DOHH2 (cell line): ENCODE results near the gene CHORDC1.
"Not testable (repeated sequence)": the region's sequence is repeated elsewhere in the genome, so short reads cannot be mapped to it uniquely, and the experiment has no call there.

Experiments used
- H3F3A ChIP-seq: fragments of 200-600 bp; sonication (generic), shearing (Covaris generic); 2 replicates; pipeline ENCODE4 v1.6.0; 2016; ENCODE audit warnings: antibody characterized with exemption, mild to moderate bottlenecking; ENCODE audit not compliant: control insufficient read depth, insufficient read depth
- H3K27ac ChIP-seq: fragments of 200-600 bp; sonication (generic); 2 replicates; pipeline ENCODE4 v1.5.1; 2014; ENCODE audit warnings: low read depth, mild to moderate bottlenecking, low read length, moderate library complexity
- H3K27me3 ChIP-seq: fragments of 200-600 bp; sonication (generic); 2 replicates; pipeline ENCODE4 v1.6.1; 2014; ENCODE audit warnings: mild to moderate bottlenecking, low read length, mixed read lengths; ENCODE audit not compliant: control insufficient read depth
- H3K36me3 ChIP-seq: fragments of 200-600 bp; sonication (generic); 2 replicates; pipeline ENCODE4 v1.6.1; 2014; ENCODE audit warnings: mild to moderate bottlenecking, low read length, moderate library complexity, mixed read lengths; ENCODE audit not compliant: control insufficient read depth
- H3K4me1 ChIP-seq: fragments of 200-600 bp; sonication (generic); 2 replicates; pipeline ENCODE4 v1.6.1; 2014; ENCODE audit warnings: mild to moderate bottlenecking, low read length, mixed read lengths; ENCODE audit not compliant: control insufficient read depth
- H3K4me2 ChIP-seq: fragments of 200-600 bp; sonication (generic); 2 replicates; pipeline ENCODE4 v1.6.0; 2014; ENCODE audit warnings: mild to moderate bottlenecking, low read length, moderate library complexity
- H3K4me3 ChIP-seq: fragments of 200-600 bp; sonication (generic); 2 replicates; pipeline ENCODE4 v1.5.1; 2014; ENCODE audit warnings: mild to moderate bottlenecking, low read length, mixed read lengths
- H3K79me2 ChIP-seq: fragments of 200-600 bp; sonication (generic); 2 replicates; pipeline ENCODE4 v1.6.1; 2014; ENCODE audit warnings: mild to moderate bottlenecking, low read length, mixed read lengths; ENCODE audit not compliant: control insufficient read depth
- H3K9me2 ChIP-seq: fragments of 200-600 bp; sonication (generic); replicated peaks from 2 replicates; pipeline ENCODE4 v1.6.1; 2014; ENCODE audit warnings: mild to moderate bottlenecking, low read length, mixed read lengths; ENCODE audit not compliant: control insufficient read depth
- H3K9me3 ChIP-seq: fragments of 200-600 bp; sonication (generic); 2 replicates; pipeline ENCODE4 v1.6.1; 2014; ENCODE audit warnings: antibody characterized with exemption, low read length, mixed read lengths; ENCODE audit not compliant: control insufficient read depth, insufficient read depth
- H4K20me1 ChIP-seq: fragments of 200-600 bp; sonication (generic); 2 replicates; pipeline ENCODE4 v1.6.0; 2014; ENCODE audit warnings: low read depth, mild to moderate bottlenecking, antibody characterized with exemption, low read length, moderate library complexity; ENCODE audit not compliant: control insufficient read depth, insufficient read depth
- CTCF ChIP-seq: fragments of 200-600 bp; sonication (generic); IDR thresholded peaks from one replicate; pipeline ENCODE4 v1.5.1; 2014; ENCODE audit warnings: antibody characterized with exemption, mild to moderate bottlenecking, low read depth, low read length; ENCODE audit not compliant: poor library complexity, severe bottlenecking
- EZH2phosphoT487 ChIP-seq: fragments of 200-600 bp; sonication (generic); IDR thresholded peaks from 2 replicates; pipeline ENCODE4 v1.6.1; 2017; ENCODE audit warnings: borderline replicate concordance, mild to moderate bottlenecking, antibody characterized with exemption, low read length, moderate library complexity, mixed read lengths

CHORDC1 gene

GRCh38 chr11:90176069-90176468 lies 46.8 kb downstream of the CHORDC1 start:
- no peaks in the 10 kb centered on the region for H3K79me2 ChIP-seq
- H3K9me2 ChIP-seq = no peaks in the 10 kb centered on the region
- H3K4me3 ChIP-seq = no peak overlapping the region
- no peaks in the 10 kb centered on the region for H3K36me3 ChIP-seq
- no peaks in the 10 kb centered on the region for H3K4me1 ChIP-seq
- no peaks in the 10 kb centered on the region for H3K9me3 ChIP-seq
- H3K4me2 ChIP-seq = no peak overlapping the region
- H3K27me3 ChIP-seq = no peaks in the 10 kb centered on the region
- no peaks in the 10 kb centered on the region for H4K20me1 ChIP-seq
- TF ChIP-seq EZH2phosphoT487 = no peak
- TF ChIP-seq CTCF = no peak
- H3K27ac ChIP-seq = no peak overlapping the region
- no peaks in the 10 kb centered on the region for H3F3A ChIP-seq

GRCh38 chr11:90171359-90171758 lies 51.5 kb downstream of the CHORDC1 start:
- H3K27ac ChIP-seq = no peak overlapping the region
- TF ChIP-seq EZH2phosphoT487 = no peak
- no peak for TF ChIP-seq CTCF

GRCh38 chr11:90168571-90168970 lies 54.3 kb downstream of the CHORDC1 start:
- no peaks in the 10 kb centered on the region; the same call in 1 of the 2 replicates for H3K27me3 ChIP-seq
- no peaks in the 10 kb centered on the region for H3K9me2 ChIP-seq
- H3K9me3 ChIP-seq = no peaks in the 10 kb centered on the region
- H3K79me2 ChIP-seq = no peaks in the 10 kb centered on the region
- no peak overlapping the region for H3K4me3 ChIP-seq
- no peaks in the 10 kb centered on the region for H4K20me1 ChIP-seq
- no peaks in the 10 kb centered on the region for H3K4me1 ChIP-seq
- no peaks in the 10 kb centered on the region for H3K36me3 ChIP-seq
- no peaks in the 10 kb centered on the region for H3F3A ChIP-seq
- no peak overlapping the region for H3K27ac ChIP-seq
- H3K4me2 ChIP-seq = no peak overlapping the region
- TF ChIP-seq EZH2phosphoT487 (no peak), CTCF (no peak)

More at GRCh38 chr11:90171359-90171758, 51.5 kb downstream of the CHORDC1 start:
- Histone ChIP-seq H4K20me1 (no peaks in the 10 kb centered on the region), H3K79me2 (no peaks in the 10 kb centered on the region), H3K36me3 (no peaks in the 10 kb centered on the region), H3K4me2 (no peak overlapping the region), H3K4me3 (no peak overlapping the region), H3K4me1 (no peaks in the 10 kb centered on the region), H3K27me3 (no peaks in the 10 kb centered on the region; the same call in 1 of the 2 replicates), H3F3A (no peaks in the 10 kb centered on the region), H3K9me2 (no peaks in the 10 kb centered on the region), H3K9me3 (no peaks in the 10 kb centered on the region)

GRCh38 chr11:90167704-90168103 lies 55.1 kb downstream of the CHORDC1 start:
- not testable (repeated sequence) for H3K9me2 ChIP-seq, H4K20me1 ChIP-seq, H3K79me2 ChIP-seq, H3K27me3 ChIP-seq, H3K4me1 ChIP-seq, H3K9me3 ChIP-seq, H3K27ac ChIP-seq, H3K4me2 ChIP-seq, H3K36me3 ChIP-seq, H3K4me3 ChIP-seq, H3F3A ChIP-seq

GRCh38 chr11:90166982-90167573 lies 55.8 kb downstream of the CHORDC1 start:
- not testable (repeated sequence) for H3K9me3 ChIP-seq, H3K79me2 ChIP-seq, H3K27me3 ChIP-seq, H4K20me1 ChIP-seq, H3K4me3 ChIP-seq, H3F3A ChIP-seq, H3K27ac ChIP-seq, H3K4me1 ChIP-seq, H3K36me3 ChIP-seq, H3K4me2 ChIP-seq, H3K9me2 ChIP-seq
